ENCODE measurements around the gene RTKN2. TPM values are rescaled to one million over a fixed set of nuclear protein-coding genes. Genes with fewer than 3 reads are reported as not detected.

The RTKN2 gene
- total RNA-seq, 1 donor from 2014 or later = 3.9 TPM

DNA sequence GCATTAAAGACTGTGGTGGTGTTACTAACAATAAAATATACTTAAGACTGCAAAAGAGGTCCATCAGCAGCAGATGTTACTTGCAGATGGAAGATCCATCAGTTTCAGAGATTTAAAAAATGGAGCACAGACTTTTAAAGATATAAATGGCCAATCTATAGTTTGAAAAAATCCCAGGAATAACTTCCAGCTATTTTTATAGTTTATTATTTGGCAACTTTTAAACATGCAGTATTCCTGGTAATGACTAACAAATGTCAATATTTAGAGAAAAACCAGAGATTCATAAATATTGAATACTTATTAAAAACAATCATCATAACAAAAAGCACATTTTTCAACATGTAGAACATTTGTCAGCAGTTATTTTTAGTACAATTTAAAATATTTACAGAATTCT, 30.7 kb downstream of the RTKN2 start:
- no peak overlapping the region for H3K4me3 Mint-ChIP-seq (ENCODE audit: unreplicated experiment)
- H3K4me1 Mint-ChIP-seq (ENCODE audit: low read depth) = peaks cover 54% of the 10 kb centered on the region

DNA sequence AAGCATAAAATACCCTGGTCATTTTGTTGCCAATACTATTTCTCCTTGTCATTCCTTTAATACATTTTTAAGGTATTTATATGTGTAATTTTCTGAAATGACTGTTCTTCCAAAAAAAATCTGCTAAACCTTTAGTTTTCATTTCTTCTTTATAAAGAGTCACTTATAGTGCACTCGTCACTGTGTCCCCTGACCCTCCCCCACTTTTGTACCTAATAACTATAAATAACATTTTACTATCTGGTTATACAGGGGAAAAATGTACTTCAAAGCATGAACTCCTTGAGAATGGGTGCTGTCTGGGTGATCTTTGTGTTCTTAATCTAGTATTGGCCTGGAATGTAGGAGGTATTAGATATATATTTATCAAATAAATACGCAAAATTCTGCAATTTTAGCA, 31.1 kb downstream of the RTKN2 start:
- H3K27ac Mint-ChIP-seq (ENCODE audit: unreplicated experiment) = no peak overlapping the region
- TF ChIP-seq, protein P1, sequence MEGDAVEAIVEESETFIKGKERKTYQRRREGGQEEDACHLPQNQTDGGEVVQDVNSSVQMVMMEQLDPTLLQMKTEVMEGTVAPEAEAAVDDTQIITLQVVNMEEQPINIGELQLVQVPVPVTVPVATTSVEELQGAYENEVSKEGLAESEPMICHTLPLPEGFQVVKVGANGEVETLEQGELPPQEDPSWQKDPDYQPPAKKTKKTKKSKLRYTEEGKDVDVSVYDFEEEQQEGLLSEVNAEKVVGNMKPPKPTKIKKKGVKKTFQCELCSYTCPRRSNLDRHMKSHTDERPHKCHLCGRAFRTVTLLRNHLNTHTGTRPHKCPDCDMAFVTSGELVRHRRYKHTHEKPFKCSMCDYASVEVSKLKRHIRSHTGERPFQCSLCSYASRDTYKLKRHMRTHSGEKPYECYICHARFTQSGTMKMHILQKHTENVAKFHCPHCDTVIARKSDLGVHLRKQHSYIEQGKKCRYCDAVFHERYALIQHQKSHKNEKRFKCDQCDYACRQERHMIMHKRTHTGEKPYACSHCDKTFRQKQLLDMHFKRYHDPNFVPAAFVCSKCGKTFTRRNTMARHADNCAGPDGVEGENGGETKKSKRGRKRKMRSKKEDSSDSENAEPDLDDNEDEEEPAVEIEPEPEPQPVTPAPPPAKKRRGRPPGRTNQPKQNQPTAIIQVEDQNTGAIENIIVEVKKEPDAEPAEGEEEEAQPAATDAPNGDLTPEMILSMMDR (IDR thresholded peaks at IDR 0.05) = no peak
- DNase-seq (ENCODE audit: low spot score) = no peak
- H3K9me3 Mint-ChIP-seq (ENCODE audit: low read depth) = no peaks in the 10 kb centered on the region
- H3K36me3 Mint-ChIP-seq (ENCODE audit: low read depth) = no peaks in the 10 kb centered on the region
- H3K4me1 Mint-ChIP-seq (ENCODE audit: low read depth) = peaks cover 58% of the 10 kb centered on the region
- H3K27me3 Mint-ChIP-seq (ENCODE audit: low read depth) = no peaks in the 10 kb centered on the region
- H3K4me3 Mint-ChIP-seq (ENCODE audit: unreplicated experiment) = no peak overlapping the region

More for the DNA sequence above, 30.7 kb downstream of the RTKN2 start:
- H3K27ac Mint-ChIP-seq (ENCODE audit: unreplicated experiment) = no peak overlapping the region
- no peaks in the 10 kb centered on the region for H3K27me3 Mint-ChIP-seq (ENCODE audit: low read depth)
- TF ChIP-seq, protein P1 (IDR thresholded peaks at IDR 0.05) = no peak
- H3K9me3 Mint-ChIP-seq (ENCODE audit: low read depth) = no peaks in the 10 kb centered on the region
- no peak for DNase-seq (ENCODE audit: low spot score)
- H3K36me3 Mint-ChIP-seq (ENCODE audit: low read depth) = no peaks in the 10 kb centered on the region

DNA sequence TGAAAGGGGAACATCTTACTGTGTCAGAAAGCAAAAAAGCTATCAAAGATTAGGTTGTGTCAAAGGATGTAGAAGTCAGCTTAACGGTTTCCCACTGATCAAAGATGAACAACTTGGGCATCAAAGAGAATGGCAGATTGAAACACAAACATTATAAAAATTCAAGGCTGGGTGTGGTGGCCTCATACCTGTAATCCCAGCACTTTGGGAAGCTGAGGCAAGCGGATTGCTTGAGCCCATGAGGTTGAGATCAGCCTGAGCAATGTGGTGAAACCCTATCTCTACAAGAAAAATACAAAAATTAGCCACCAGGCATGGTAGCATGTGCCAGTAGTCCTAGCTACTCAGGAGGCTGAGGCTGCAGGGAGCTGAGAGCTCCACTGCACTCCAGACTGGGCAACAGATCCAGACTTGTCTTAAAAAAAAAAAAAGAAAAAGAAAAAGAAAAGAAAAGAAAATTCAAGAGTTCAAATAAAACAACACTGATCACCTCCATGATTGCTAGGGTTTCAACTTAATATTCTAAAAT, 34.5 kb downstream of the RTKN2 start:
- Mint-ChIP-seq H3K27me3 (ENCODE audit: low read depth) (no peaks in the 10 kb centered on the region), H3K4me1 (ENCODE audit: low read depth) (peaks cover 74% of the 10 kb centered on the region), H3K9me3 (ENCODE audit: low read depth) (no peaks in the 10 kb centered on the region), H3K36me3 (ENCODE audit: low read depth) (no peaks in the 10 kb centered on the region), H3K4me3 (ENCODE audit: unreplicated experiment) (no peak overlapping the region), H3K27ac (ENCODE audit: unreplicated experiment) (peak overlapping the region; percentile 87)
- TF ChIP-seq, protein P1 (IDR thresholded peaks at IDR 0.05) = no peak
- DNase-seq (ENCODE audit: low spot score) = no peak

- Mint-ChIP-seq H3K27me3 (ENCODE audit: low read depth) (no peaks in the 10 kb centered on the region), H3K4me3 (ENCODE audit: unreplicated experiment) (peak overlapping the region; percentile 33), H3K36me3 (ENCODE audit: low read depth) (no peaks in the 10 kb centered on the region), H3K4me1 (ENCODE audit: low read depth) (peaks cover 74% of the 10 kb centered on the region), H3K9me3 (ENCODE audit: low read depth) (no peaks in the 10 kb centered on the region), H3K27ac (ENCODE audit: unreplicated experiment) (peak overlapping the region; percentile 87)
- no peak for DNase-seq (ENCODE audit: low spot score)
- TF ChIP-seq, protein P1 (IDR thresholded peaks at IDR 0.05) = no peak
Observed at GRCh38 chr10:62233356-62234076, 35.1 kb downstream of the RTKN2 start.

DNA sequence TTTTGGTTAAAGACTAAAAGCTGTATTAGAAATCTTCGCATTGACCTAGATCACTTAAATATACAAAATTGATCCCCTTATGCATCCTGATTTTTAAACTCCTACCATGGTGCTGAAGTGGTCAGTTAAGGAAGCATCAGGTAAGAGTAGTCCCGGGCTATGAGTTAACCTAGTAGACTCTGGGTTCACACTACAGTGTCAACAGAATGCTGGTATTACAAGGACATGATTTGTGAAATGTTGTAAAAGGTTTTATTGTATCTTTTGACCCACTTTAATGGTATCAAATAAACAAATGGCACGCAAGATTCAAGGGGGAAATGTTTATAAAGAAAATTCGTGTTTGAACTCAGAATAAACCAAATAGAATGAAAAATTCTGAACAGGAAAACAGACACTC, 36.8 kb downstream of the RTKN2 start:
- H3K27ac Mint-ChIP-seq (ENCODE audit: unreplicated experiment) = peak overlapping the region; percentile 94
- H3K9me3 Mint-ChIP-seq (ENCODE audit: low read depth) = no peaks in the 10 kb centered on the region
- H3K36me3 Mint-ChIP-seq (ENCODE audit: low read depth) = no peaks in the 10 kb centered on the region
- H3K4me1 Mint-ChIP-seq (ENCODE audit: low read depth) = peaks cover 58% of the 10 kb centered on the region
- no peaks in the 10 kb centered on the region for H3K27me3 Mint-ChIP-seq (ENCODE audit: low read depth)
- TF ChIP-seq, protein P1 (IDR thresholded peaks at IDR 0.05) = no peak
- H3K4me3 Mint-ChIP-seq (ENCODE audit: unreplicated experiment) = no peak overlapping the region
- DNase-seq (ENCODE audit: low spot score) = no peak
